Stimulated activated naive CD4-positive, alpha-beta T cell treated with Interleukin-2 at 50 U/mL for 16 hours (primary cell): ENCODE data around the gene SUMO4.

Experiments used
- DNase-seq: peaks from one replicate; lab custom pipeline; 2025; lab: John Stamatoyannopoulos, UW

SUMO4 gene

DNA sequence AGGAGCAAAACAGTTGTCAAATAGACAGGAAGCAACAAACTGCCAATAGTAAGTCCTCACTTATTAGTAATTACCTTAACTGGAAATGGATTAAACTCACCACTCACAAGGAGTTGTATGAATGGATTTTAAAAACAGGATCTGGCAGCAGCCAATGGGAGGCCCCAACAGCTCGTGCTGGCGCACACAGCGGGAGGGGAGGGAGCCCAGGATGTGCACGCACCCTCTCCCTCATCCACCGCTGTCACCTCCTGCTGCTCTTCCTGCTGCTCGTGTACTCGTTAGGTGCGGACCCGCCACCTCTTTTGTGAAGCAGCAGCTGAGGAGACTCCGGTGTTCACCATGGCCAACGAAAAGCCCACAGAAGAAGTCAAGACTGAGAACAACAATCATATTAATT, at the start of gene SUMO4:
SUMO4 (plus strand) TSS at position 213 of the 400 bp plus-strand sequence; CDS start at position 343, 130 bp downstream.
- DNase-seq: no peak

DNA sequence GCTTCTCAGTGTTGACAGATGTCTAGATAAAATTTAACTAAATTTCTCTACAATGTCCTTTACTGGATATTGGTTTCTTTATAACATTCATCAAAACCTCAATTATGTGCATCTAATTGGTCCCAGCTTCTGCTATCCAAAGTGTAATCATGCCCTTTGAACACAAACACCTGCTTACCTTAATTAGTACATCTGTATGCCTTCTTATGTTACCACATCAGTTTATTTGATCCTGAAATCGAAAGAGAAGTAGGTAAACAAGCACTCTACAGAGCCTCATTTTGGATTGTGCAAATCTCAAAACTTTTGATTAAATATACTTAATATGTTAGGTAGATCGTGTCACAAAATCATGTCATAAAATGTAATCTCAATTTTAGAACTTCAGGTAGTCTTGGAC, 46.1 kb upstream of the SUMO4 start:
- no peak for DNase-seq

DNA sequence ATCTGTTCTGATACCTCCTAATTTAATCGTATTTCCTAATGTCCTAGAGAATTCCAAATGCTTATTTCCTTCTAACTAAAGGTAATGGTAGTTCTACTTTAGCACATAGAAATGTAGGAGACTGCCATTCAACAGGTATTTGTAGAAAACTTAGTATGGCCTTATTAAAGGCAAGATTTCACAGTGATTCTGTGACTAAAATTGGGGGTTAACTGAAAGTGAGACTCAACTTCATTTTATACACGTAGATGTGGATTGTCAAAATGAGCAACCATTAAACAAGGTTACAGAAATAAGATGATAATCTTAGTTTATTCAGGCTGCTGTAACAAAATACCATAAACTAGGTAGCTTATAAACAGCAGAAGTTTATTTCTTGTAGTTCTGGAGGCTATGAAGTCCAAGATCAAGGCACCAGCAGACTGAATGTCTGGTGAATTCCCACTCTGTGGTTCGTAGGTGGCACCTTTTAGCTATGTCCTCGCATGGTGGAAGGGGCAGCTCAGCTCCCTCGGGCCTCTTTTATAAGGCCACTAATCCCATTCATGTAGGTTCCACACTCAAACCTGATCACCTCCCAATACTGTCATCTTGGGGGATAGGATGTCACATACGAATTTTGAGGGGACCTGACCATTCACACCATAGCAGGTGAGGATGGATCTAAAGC, 43.8 kb upstream of the SUMO4 start:
- no peak for DNase-seq

- DNase-seq: no peak
These were observed 42.1 kb upstream of the SUMO4 start for GRCh38 chr6:149357726-149358538.

DNA sequence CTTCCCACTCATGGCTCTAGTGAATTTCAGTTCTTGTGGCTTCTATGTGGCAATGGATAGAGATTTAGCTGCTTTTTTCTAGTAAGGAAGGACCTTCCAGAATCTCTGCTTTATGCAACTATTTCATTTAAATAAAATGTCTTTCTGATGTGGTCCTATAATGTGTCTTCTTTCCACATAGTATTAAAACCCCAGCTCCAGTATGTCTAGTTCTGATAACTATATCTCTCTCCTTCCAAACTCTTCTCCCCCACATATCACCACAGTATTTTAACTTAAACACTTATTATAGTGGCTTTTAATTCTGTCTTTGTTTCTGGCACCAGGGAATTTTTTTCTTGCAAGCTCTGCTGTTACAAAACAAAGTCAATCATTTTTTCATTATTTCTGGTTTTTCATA, 40.6 kb upstream of the SUMO4 start:
- DNase-seq: no peak

- no peak for DNase-seq
These were observed 39.5 kb upstream of the SUMO4 start for GRCh38 chr6:149360536-149360935.

- peak; percentile 7 for DNase-seq
These were observed 37.8 kb upstream of the SUMO4 start for GRCh38 chr6:149362289-149362688.

- DNase-seq: no peak
These were observed 36.9 kb upstream of the SUMO4 start for GRCh38 chr6:149363154-149363553.

DNA sequence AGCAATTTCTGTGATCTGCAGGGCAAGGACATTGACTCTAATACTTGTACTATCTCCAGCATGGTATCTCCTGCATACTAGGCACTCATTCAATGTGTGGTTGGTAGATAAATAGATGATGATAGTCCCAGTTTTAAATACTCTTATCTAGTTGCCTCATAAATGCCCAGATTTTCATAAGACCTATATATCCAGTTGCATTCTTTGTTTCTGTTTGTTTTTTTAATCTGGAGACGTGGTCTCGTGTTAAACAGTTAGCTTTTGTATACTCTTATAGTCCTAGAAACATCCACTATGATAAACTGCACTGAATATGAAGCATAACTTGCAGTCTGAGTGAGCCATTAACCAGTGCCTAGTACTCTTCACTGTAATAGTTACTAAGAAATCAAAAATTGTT, 35.5 kb upstream of the SUMO4 start:
- no peak for DNase-seq

- no peak for DNase-seq
These were observed 34.9 kb upstream of the SUMO4 start for GRCh38 chr6:149365197-149365596.

GRCh38 chr6:149366267-149366921, 33.7 kb upstream of the SUMO4 start:
- DNase-seq: no peak

DNA sequence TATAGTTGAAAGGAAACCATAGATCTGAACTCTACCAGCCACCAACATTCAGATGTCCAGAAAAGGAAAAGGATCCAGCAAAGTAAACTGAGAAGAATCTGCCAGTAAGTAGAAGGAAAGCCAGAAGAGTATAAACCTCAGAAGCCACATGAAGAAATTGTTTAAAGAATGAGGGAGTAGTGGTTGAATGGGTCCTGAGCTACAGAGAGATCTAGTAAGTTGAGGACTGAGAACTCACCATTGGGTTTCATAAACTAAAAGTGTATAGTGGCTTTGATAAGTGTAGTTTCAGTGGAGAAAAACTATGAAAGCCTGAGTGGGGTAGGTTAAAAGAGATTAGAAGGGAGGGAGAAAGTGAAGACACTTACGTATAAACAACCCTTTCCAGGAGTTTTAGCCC, 32.0 kb upstream of the SUMO4 start:
- DNase-seq: no peak

- no peak for DNase-seq
These were observed 28.9 kb upstream of the SUMO4 start for GRCh38 chr6:149371154-149371553.

DNA sequence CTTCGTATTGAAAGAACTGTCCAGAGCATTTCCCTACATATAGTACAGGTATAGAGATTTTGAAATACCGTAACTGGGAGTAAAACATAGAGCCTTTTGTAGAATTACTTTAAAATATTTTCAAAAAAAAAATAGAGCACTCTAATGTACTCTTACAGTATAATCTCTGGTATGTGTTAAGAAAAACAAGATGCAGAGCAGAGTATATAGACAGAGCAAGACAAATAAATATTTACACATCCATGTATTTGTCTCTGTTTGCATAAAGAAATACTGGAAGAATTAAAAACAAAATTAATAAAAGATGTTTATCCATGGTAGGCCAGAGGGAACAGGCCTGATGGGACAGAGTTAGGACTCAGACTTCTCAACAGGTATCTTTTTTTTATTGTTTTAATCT, 28.0 kb upstream of the SUMO4 start:
- no peak for DNase-seq

- no peak for DNase-seq
These were observed 26.6 kb upstream of the SUMO4 start for GRCh38 chr6:149373511-149373910.

DNA sequence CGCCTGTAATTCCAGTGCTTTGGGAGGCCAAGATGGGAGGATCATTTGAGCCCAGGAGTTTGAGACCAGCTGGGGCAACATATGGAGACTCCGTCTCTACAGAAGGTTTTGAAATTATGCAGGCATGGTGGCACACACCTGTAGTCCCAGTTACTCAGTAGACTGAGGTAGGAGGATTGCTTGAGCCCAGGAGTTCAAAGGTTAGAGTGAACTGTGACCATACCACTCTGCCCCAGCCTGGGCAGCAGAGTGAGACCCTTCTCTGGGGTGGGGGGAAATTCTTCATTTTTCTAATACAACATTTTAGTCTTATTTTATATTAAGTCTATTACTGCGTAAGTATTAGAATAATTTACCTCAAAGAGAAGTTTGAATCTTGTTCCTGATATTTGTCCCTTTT, 20.1 kb upstream of the SUMO4 start:
- DNase-seq: no peak

DNA sequence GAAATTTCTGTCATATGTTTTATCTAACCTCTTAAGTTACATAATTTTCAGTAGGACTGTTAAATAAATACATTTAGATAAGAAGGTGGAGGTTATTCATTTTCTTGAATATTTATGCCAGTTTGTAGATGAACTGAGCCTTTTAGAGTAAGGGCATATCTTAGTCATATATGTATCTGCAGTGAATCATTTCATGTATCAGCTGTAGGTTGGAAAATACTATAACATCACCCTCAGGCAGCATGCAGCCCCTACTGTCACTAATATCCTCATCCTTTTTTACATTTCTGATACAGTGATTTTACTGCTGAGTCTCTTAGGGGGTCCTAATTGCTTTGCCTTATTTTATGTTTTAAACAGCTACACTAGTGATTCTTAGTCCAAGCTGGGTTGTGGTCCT, 19.5 kb upstream of the SUMO4 start:
- DNase-seq: no peak

DNA sequence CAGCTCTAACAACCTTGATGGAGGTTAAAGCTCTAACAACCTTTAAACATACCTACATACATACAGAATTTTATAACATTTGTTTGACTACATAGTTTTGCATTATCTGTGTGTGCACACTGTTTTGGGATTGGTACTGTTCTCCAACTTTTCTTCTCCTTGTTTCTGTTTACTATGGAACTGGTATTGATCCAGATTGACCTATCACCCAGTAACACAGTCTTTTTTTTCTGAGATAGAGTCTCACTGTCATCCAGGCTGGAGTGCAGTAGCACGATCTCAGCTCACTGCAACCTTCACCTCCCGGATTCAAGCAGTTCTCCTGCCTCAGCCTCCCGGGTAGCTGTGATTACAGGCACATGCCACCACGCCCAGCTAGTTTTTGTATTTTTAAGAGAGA, 16.7 kb upstream of the SUMO4 start:
- DNase-seq: no peak

DNA sequence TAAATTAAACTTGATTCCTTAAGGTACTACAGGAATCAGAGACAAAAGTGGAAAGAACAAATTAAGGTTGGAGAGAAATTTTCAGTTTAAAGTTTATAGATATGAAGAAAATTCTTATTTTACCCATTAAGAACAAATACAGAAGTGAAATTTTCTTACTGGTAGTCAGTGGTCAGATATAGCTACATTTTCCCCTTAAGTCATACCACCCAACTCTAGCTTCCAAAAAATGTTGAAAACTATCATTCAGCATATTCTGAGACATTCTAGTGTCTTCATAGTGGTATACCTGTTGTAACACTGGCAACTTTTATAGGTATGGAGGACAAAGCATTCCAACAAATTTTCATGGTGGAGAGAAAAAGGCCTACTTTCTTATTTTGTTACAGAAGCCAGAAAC, 15.6 kb upstream of the SUMO4 start:
- no peak for DNase-seq

GRCh38 chr6:149385998-149386646, 13.9 kb upstream of the SUMO4 start:
- DNase-seq: no peak

DNA sequence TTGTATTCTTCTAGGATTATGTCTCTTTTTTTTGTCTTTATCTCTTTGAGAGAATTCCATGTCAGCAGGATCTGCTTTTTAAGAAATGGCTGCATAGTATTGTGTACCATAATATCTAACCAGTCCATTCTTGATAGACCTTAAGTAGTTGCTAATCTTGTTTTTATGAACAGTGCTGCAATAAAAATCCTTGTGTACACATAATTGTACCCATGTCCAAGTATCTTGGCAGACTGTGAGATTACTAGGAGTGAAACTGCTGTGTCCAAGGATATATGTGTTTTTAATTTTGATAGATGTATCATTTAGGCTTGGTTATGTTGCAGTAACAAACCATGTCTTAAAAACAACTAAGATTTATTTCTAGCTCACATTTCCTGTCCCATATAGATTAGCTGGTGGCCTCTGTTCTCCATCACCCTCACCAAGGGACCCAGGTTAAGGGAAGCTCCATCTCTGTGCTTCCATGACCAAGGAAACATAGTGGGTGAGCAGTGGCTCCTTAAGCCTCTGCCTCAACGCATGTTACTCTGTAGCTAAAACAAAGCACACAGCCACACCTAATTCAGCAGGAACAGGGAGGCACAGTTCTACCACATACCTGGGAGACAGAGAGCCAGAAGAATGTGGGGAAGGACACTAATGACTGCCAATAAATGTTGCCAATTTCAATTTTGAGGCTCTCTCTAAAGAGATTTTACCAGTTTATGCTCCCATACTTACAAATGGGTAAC, 12.1 kb upstream of the SUMO4 start:
- DNase-seq: no peak
